GM18517 (cell line): Measurements from ENCODE around the gene TUBE1.
A peak's percentile ranks its signal among the peaks of the same experiment; 100 is the strongest.

Source experiments
- ATAC-seq: cut with Tn5 transposase; IDR thresholded peaks from one replicate; pipeline ENCODE4 v1.9.1; 2021; ENCODE audit warnings: mild to moderate bottlenecking, moderate library complexity; ENCODE audit not compliant: unreplicated experiment

The TUBE1 gene

GRCh38 chr6:112037783-112038216 lies 49.5 kb downstream of the TUBE1 start:
- ATAC-seq, result no peak

DNA sequence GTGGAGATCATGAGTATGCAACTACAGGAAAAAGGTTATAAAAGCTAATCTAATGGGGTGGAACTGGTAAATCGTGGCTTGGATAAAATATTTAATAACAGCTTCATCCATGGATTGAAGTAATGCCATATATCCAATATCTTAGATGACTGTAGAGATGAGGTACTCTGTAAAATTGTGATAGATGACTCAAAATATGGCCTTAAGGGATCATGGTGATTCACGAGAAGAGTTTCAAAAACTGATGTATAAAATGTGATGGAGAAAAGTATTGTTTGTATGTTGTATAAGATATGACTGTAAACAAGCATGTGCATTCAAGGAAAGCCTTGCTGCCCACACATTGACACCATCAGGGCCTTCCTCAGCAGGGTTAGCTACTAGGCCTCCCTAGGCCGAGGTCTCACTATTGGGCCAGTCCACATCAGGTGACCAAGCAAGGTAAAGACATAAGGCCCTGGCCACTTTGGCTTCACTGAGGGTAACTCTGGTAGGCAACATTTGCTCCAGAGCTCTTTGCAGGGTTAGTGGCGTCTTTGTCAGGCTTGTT lies 51.1 kb downstream of the TUBE1 start:
- no peak for ATAC-seq

- ATAC-seq, result no peak
Observed at GRCh38 chr6:112034616-112034995, 52.7 kb downstream of the TUBE1 start.

GRCh38 chr6:112033791-112034615 lies 53.3 kb downstream of the TUBE1 start:
- no peak for ATAC-seq

DNA sequence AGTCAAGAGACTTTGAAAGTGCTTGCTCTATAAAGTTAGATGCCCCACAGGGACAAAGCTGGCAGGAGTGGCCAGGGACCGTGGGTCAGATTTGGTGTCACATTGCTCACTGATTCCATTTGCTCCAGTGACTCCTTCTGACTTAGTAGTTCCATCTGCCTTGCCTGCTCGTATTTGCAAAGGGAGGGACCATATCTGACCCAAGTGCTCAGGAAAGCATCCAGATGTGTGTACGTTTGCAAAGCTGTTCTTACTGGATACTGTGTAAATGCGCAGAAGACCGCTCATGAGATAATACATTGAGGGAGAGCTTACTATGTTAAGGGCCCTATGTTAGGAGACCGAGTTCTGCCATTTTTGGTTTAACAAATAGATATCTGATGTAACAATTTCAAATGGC lies 54.6 kb downstream of the TUBE1 start:
- no peak for ATAC-seq

DNA sequence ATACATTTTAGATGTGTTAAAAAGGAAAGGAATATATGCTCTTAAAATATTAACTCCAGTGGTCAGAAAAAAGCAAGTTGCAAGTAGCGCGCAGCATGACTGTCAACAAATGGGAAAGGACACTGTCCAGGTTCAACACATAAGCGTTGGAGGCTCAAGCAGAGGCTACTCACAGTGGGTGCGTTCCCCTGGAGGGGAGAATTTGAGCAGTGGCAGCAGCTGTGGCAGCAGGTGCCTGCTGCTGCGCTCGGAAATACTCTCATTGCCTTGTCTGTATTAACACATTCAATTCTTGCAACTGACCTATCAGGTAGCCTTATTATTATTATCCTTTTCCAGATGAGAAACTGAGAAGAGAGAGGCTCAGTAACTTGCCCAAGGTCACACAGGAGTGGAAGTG lies 55.3 kb downstream of the TUBE1 start:
- ATAC-seq, result no peak

GRCh38 chr6:112030961-112031660 lies 56.2 kb downstream of the TUBE1 start:
- no peak for ATAC-seq

- no peak for ATAC-seq
Observed at GRCh38 chr6:112030206-112030960, 56.9 kb downstream of the TUBE1 start.

- peak; percentile 59 for ATAC-seq
Observed at GRCh38 chr6:112029045-112029822, 58.0 kb downstream of the TUBE1 start.

DNA sequence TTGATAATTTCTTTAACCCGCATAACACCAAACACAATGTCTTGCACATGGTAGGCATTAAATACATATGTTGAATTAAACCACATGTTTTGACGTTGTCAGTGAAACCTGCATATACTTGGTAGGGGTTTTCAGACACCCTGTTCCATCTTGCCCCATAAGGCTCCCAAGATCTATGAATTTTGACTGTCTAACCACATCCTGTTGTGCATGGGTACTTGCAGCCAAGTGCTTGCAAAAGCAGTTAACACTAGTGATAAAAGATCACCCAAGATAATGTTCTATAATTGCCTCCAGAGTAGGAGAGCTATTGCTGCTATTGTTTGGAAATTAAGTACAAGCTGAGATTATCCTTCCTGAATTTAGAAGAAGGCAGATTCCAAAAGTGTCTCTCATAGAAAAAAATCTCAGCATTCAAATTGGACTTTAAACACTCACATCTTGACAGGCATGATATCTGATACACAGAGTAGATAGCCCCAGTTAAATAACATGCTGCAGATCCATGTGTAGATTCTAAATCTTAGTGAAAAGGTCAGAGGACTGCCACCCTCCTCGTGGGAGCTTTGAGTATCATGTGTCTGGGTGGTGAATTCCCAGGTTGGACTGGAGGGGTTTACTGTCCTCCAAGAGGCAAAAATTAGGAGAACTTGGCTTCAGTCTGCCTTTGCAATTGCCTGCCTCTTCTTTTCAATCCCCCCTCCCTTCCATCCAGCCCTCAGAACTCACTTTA lies 59.2 kb downstream of the TUBE1 start:
- ATAC-seq, result no peak

DNA sequence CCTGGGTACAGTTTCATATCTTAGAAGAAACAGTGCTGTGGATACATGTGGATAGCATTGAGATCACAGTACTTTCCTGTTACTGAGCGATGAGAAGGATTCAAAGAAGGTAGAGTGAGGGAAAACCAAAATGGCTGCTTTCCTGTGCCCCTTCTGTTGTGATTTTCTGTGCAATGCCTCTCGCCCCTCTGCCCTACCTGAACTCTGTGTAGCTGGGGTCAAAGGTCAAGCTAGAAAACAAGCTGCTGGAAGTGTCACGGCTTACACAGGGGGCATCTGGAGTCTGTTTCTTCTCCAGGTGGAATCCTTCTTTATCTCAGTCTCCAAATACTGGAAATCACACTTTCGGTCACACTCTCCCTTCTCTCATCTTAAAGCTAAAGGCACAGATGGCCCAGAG lies 60.3 kb downstream of the TUBE1 start:
- ATAC-seq, result no peak

GRCh38 chr6:112024464-112024863 lies 62.8 kb downstream of the TUBE1 start:
- ATAC-seq, result no peak

DNA sequence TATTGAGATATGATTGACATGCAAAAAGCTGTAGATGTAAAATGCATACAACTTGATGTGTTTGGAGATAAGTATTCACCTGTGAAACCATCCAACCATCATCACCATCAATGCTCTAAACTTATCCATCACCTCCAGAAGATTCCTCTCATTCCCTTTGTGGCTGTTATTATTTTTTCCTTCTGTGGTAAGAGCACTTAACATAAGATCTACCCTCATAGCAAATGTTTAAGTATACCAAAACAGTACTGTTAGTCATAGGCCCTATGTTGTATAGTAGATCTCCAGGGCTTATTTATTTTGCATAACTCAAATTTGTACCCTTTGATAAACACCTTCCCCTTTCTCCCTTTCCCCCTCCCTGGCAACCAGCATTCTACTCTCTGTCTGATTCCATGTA lies 64.5 kb downstream of the TUBE1 start:
- no peak for ATAC-seq

GRCh38 chr6:112021691-112022310 lies 65.5 kb downstream of the TUBE1 start:
- no peak for ATAC-seq
